SIG-M5 treated with dmso at 0.1 percent for 504 hours (cell line): Measurements from ENCODE around the gene ENGASE.

Experiments used
- DNase-seq: peaks from one replicate; lab custom pipeline; 2025; ENCODE audit not compliant: unreplicated experiment; lab: John Stamatoyannopoulos, UW

Gene ENGASE

DNA sequence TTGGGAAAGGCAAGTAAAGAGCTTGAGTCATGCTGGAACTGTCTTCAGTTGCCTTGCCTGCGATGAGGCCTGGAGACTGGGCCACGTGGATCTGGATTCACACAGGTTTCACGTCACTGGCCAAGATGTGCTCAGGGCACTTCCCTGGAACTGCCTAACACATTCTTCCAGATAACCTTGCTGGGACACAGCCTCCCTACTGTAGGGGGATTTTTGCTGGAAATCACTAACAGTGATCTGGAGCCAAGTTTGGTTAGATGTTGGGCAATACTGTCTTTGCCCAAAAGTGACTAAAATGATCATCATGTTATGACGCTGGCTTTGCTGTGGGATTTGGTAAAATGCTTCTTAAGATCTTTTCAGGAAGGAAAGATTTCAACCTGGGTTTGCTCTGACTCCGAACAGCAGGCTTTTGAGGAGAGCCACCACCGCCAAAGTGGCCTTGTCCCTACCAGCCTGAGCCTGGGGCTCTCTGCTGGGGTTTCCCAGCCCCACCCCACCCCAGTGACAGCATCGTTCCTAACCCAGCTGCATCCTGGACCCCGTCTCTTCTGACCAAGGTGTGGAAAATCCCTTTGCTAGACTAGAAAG, 36.0 kb upstream of the ENGASE start:
- DNase-seq: no peak

DNA sequence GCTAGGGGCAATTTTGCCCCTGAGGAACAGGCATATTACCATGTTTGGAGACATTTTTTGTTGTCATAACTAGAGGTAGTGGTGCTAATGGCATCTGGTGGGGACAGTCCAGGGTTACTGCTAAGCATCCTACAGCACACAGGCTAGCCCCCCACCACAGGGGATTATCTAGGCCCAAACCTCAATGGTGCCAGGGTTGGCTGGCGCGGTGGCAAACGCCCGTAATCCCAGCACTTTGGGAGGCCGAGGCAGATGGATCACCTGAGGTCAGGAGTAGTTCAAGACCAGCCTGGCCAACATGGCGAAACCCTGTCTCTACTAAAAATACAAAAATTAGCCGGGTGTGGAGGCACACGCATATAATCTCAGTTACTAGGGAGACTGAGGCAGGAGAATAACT, 35.5 kb upstream of the ENGASE start:
- DNase-seq: no peak

DNA sequence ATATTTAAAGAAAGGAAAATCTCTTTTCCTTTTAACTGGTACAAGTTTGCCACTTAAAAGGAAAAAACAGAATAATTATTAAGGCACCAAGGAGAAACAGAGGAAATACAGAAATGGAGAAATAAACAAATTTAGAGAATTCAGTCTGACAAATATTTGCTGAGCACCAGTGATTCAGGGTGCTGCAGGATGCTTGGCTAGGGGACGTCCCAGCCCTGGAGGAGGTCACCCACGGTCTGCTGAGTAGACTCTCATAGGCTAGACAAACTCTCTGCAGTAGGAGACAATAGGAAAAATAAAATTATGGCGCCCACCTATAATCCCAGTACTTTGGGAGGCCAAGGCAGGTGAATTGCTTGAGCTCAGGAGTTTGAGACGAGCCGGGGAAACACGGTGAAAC, 34.7 kb upstream of the ENGASE start:
- no peak for DNase-seq

GRCh38 chr17:79041041-79041570, 33.5 kb upstream of the ENGASE start:
- DNase-seq: no peak

DNA sequence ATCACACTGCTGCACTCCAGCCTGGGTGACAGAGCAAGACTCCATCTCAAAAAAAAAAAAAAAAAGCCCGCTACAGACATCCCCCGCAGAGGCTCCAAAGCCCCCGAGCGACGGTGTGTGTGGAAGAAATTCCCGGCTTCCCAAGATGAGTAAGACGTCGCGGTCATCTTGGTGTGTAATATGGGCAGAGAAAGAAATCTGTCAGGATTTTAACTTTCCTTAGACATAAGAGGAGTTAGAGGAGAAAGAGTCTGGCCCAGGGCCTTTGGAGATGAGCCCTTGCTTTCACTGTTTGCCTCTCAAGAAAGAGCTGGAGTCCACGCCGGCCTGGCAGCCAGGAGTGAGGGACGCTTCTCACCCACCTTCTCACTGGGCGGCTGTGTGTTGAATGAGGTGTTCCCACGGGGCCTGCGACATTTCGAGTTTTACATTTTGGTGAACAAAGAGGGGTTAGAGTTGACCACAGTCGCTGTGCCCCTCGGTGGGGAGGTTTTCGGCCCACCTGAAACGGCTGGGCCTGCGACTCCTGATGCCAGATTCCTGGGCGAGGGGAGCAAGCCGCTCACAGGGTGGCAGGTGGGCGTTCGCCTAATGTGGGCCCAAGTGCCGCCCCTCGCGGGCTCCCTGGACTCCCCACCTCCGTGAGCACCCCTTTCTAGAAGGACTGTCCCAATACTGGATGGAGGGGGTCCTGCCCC, 32.8 kb upstream of the ENGASE start:
- no peak for DNase-seq

- peak; percentile 14 for DNase-seq
Observed at GRCh38 chr17:79042421-79043190, 32.0 kb upstream of the ENGASE start.

- no peak for DNase-seq
Observed at GRCh38 chr17:79043191-79043930, 31.3 kb upstream of the ENGASE start.

- no peak for DNase-seq
Observed at GRCh38 chr17:79043931-79044320, 30.7 kb upstream of the ENGASE start.

GRCh38 chr17:79044462-79044861, 30.2 kb upstream of the ENGASE start:
- no peak for DNase-seq

DNA sequence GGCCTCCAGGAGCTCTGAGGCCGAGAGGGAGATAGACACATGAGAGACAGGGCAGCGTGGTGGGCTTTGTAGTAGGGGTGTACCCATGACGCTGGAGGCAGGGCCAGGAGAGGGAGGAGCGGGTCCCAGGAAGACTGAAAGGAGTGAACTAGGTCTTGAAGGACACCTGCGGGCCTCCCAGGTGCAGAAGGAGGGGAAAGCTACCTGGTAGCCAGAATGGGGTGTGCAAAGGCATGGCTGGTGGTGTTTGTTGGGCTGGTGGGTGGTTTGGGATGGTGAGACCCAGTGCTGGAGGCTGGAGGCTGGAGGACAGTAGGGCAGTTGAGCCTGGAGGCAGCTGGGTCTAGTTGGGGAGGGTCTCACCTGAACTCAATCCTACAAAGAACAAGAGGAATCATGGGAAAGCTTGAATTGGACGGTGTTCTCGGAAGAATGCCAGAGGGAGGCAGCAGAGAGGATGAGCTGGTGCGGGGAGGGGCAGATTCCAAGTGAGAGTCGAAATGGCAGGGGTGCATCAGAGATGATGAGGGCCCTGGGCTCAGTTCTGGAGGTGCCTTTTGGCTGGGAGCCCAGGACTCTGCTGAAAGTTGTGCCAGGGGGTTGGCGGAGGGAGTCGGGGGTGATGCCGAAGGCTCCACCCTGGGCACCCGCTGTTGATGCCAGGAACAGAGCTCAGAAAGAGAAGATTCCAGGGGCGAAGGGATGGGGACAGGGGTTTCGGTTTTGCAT, 29.5 kb upstream of the ENGASE start:
- DNase-seq: no peak

GRCh38 chr17:79045842-79046196, 28.8 kb upstream of the ENGASE start:
- peak; percentile 44 for DNase-seq

GRCh38 chr17:79046197-79046915, 28.3 kb upstream of the ENGASE start:
- DNase-seq: no peak

GRCh38 chr17:79046916-79047280, 27.7 kb upstream of the ENGASE start:
- DNase-seq: no peak

- DNase-seq: no peak
Observed at GRCh38 chr17:79047291-79047920, 27.2 kb upstream of the ENGASE start.

- no peak for DNase-seq
Observed at GRCh38 chr17:79047923-79048825, 26.4 kb upstream of the ENGASE start.

DNA sequence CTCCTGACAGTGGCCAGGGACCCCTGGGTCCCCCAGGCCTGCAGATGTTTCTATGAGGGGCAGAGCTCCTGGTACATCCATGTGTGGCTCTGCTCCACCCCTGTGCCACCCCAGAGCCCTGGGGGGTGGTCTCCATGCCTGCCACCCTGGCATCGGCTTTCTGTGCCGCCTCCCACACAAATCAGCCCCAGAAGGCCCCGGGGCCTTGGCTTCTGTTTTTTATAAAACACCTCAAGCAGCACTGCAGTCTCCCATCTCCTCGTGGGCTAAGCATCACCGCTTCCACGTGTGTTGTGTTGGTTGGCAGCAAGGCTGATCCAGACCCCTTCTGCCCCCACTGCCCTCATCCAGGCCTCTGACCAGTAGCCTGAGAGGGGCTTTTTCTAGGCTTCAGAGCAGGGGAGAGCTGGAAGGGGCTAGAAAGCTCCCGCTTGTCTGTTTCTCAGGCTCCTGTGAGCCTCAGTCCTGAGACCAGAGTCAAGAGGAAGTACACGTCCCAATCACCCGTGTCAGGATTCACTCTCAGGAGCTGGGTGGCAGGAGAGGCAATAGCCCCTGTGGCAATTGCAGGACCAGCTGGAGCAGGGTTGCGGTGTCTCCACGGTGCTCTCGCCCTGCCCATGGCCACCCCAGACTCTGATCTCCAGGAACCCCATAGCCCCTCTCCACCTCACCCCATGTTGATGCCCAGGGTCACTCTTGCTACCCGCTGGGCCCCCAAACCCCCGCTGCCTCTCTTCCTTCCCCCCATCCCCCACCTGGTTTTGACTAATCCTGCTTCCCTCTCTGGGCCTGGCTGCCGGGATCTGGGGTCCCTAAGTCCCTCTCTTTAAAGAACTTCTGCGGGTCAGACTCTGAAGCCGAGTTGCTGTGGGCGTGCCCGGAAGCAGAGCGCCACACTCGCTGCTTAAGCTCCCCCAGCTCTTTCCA, 25.5 kb upstream of the ENGASE start:
- DNase-seq: no peak

DNA sequence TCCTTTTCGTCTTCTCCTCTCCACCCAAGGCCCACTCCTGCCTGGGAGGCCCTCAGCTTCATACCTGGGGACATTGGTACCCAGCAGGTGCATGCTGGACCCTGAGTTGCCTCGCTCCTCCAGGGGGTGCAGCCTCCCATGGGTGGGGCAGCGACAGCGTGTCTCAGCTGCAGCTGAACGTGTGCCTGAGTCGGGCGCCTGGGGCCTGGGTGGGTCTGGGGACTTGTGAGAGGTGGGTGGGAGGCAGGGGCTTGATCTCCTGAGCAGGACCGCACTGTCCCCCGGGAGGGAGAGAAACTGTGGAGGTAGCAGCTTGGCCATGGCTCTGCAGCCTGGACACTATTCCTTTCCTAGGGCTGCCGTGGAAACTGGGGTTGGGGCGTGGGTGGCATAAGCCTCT, 24.8 kb upstream of the ENGASE start:
- no peak for DNase-seq

DNA sequence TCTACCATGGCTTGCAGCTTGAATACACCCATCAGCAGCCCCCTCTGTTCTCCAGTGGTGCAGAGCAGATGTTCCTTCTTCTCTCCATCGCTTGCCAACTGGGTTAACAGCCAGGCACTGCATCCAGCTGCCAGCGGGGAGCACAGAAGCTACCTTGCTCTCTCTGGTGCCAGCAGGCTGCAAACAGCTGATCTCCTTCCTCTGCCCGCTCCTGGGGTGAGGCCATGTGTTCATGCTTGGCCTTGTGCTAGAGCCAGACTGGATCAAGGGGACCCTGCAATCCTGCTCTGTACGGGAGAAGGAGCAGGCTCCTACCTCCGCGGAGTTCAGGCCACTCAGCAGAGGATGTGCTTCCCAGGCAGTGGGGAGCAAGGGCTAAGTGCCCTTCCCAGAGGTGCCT, 24.1 kb upstream of the ENGASE start:
- DNase-seq: no peak
